Myocyte (in vitro differentiated cells): ENCODE results near the gene ERBB4. TPM values are rescaled to one million over a fixed set of nuclear protein-coding genes. Genes with fewer than 3 reads are reported as not detected.

ENCODE experiments used
- DNase-seq: peaks from one replicate; pipeline ENCODE4 v3.0.0-alpha.2; 2012; ENCODE audit warnings: low read depth
- total RNA-seq: library from RNA; depleted of rRNA; stranded (reverse); fragments of >200 nt; gene quantifications from 2 replicates; pipeline ENCODE4 v1.2.3, GENCODE V29; 2014

ERBB4 gene
- total RNA-seq, 1 donor from 2014 or later: 0.16 TPM

DNA sequence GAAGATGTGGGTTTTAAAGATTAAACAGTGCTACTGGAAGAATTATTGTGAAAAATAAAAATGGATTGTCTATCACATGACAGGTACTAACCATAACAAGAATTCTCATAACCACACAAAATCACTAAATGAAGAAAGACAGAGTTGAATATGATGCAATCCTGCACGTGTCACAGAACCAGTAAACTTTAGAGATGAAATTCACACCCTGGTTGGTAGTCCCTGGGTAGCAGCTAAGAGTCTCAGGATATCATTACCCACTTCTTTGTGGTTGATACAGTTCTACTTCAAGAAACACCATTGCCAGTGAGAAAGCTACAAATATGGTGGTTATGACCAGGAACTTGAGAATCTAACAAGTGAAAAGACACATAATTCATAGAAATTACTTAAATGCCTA is 450.2 kb downstream of the ERBB4 start:
- no peak for DNase-seq

DNA sequence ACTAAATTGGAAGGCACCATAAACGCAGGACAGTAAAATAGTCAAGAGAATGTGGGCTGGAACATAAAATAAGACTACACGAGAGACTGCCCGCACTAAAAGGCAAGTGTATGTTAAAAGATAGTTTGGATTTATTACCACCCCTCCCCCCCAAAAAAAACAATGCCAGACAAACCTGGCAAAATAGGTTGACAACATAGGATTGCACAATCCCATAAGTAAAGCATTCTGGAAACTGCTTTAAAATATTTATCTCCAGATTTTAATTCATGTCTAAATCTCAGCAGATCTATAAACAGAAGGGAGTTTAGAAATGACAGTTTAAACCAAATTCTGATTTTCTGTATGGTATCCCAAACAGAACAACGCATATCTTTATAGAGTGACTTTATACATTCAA is 455.1 kb downstream of the ERBB4 start:
- DNase-seq: no peak

DNA sequence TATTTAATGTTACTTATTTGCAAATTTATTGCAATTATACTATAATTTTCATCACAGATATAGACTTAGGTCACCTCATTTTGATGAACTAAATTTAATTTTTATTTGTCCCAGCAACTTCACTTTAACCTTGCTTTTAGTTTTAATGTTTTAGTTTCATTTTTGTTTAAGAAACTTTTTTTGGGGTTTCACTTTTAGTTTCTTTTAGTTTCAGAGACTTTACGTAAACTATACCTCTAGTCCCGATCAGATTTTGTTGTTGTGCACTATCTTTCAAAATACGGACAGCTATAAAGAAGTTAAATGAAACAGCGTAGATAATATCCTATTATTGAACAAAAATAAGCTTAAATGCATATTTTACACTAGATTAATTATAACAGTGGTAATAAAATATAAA is 460.5 kb downstream of the ERBB4 start:
- DNase-seq: no peak

DNA sequence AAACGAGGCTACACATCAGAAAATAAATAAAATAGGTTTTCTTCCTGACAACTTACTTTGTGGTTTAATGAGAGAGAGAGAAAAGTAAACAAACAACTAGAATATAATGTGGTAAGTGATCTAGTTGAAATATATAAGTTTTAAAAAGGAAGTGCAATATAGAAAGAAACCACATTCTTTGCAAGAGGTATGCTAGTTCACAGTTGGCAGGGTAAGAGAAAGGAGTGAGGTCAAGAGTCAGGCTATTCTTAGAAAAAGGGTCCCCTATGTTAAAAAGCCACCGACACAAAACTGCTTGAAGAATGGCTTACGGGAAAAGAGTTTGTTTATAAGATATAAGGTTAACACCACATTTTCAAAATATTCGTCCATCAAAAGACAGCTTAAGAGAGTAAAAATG is 462.1 kb downstream of the ERBB4 start:
- no peak for DNase-seq

DNA sequence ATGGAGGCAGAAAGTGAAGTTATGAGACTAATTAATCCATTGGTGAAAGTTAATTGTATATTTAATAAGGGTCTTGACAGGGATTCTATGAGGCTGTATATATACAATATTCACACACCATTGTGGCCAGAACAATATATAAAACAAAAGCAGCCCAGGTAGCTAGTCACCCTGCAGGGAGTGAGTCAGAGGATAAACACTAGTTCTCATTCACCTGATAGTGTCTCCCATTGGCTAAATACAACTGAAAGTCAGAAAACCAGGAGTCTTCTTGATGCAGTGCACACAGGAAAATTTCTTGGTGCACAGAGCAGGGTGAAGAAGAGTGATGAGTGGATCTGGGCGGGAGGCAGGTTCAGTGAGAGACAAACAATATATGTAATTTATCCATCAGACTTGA is 465.2 kb downstream of the ERBB4 start:
- no peak for DNase-seq

DNA sequence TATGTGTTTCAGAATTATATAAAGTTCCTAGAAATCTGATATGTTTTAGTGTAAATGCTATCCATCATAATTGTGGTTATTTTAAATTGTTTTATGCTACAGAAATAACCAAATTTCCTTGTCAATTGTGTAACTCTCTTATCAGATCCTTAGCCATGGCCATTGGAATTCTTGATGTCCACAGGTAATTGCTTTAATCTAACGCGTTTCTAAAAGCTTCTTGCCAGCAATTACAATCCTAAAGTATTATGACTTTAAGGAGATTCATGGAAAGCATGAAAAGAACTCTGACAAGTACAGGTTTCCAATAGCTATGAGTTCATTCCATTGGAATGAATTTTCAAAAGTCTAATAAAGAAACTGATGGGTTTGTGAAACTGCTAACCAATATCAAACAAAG is 472.1 kb downstream of the ERBB4 start:
- no peak for DNase-seq

DNA sequence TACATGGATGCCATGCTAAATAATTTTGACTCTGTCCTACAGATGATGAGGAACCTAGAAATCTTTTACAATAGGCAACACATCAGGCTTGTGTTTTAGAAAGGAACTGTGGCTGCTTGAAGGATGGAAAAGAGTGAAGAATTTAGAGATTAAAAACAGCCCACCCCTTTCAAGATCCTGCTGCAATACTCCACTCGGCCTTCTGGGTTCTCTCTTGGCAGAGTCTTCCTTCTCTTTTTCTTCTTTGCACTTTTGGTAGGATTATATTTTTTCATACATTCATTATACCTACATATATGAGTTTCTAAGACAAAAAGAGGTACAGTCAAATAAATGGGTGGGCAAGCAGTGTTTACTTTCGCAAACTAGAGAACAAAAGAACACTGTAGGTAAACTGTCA is 474.3 kb downstream of the ERBB4 start:
- no peak for DNase-seq

DNA sequence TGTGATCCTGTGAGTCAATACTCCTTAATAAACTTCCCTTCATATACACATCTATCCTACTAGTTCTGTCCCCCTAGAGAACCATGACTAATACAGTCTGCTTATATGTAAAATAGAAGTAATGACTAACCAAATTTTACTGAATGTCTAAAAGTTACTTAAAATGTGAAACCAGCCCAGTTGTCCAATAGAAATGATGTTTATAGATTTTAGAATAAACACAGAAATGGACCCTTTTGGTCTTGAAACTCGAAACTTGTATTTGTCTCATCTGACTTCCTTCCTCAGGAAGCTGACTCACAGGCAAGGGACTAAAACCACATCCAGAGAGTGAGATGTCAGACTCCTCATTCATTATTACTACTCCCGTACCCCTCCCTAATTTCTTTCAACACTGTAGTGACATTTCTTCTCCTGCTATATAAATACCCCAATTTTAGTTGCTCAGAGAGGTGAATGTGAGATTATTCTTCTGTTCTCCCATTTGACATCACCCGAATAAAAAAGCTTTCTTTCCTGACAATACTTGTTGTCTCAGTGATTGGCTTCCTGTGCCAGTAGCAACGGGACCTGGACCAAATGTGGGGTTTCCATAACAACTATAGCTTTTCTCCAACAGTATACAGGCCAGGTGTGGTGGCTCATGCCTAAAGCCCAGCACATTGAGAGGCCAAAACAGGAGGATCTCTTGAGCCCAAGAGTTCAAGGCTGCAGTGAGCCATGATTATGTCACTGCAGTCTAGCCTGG is 486.0 kb downstream of the ERBB4 start:
- peak; percentile 28 for DNase-seq

DNA sequence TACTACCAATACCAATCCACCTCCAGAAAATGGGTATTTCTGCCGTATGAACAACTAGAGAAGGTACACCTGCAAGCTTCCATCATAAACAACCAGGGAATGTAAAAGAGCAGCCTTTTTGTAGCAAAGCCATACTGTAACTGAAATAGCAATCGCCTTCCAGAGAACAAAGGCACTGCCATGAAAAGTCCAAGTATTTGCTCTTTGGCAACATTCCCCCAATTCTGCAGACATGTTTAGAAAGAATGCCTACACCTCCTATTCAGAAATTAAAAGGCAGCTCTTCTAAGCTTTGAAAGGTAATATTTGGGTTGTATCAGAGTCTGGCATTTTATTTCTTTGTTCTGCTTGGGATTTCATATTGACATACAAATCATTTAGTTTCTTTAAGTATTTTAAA is 487.7 kb downstream of the ERBB4 start:
- DNase-seq: no peak

DNA sequence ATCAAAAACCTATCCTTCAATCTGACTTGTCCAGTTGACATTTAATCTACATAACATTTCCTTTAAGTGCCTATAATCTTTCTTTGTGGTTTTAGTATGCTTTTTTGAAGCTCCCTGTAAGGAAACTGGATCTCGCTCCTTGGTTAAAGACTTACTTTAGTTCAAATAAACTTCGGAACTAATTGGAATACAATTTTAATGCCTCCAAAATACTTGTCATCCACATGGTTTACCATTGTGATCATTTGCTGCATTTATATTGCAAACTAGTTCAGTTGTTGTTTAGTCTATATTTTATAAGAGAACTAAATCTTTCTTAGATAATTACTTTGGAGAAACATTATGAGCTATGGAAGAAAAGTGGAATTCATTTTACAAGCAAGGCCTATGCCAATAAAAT is 496.0 kb downstream of the ERBB4 start:
- no peak for DNase-seq

DNA sequence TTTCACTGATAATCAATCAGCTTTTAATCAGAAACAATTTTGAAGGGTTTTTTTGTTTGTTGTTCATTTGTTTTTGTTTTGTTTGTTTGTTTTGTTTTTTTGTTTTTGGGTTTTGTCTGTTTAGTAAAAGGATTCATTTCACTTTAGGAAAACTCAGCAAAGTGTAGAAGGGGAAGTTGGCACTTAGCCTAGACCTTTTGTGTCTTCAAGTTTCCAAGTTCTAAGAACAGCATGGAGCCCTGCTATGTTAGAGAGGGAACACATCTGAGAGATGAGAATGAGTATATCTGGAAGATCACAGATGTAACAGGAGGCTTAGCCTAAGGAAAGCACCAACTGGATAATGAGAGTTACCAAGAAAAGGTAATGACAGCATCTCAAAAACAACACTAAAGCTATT is 501.5 kb downstream of the ERBB4 start:
- peak; percentile 7 for DNase-seq

DNA sequence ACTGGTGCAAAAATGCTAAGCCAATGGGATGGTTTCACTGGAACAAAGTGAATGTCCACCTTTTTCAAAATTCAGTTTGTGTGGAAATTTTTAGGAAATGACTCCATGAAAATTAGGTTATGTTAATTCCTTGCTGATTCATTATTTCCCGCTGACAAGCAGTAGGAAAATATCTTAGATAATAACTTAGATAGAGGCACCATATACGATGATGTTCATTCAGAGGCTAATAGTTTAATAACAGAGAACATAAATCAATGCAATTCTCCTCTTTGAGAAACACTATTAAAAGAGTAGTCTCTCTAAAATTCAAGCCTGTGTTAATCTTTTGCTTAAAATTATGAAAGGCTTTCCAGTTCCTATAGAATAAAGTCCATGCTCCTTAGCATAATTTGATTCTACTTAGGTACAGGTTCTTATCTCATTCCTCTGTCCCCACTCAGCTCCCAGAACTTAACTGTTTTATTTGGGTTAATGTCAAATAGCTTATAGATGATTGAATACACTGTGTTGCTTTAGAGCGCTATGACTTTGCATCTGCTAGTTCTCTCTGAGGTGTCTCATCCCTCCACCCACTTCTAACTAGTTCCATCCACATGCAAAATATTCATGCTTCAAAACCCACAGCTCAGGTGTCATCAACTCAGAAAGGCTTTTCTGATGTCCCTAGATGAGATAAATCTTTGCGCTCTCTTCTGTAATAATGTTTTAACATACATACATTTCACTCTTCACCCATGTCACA is 503.6 kb downstream of the ERBB4 start:
- DNase-seq: no peak

DNA sequence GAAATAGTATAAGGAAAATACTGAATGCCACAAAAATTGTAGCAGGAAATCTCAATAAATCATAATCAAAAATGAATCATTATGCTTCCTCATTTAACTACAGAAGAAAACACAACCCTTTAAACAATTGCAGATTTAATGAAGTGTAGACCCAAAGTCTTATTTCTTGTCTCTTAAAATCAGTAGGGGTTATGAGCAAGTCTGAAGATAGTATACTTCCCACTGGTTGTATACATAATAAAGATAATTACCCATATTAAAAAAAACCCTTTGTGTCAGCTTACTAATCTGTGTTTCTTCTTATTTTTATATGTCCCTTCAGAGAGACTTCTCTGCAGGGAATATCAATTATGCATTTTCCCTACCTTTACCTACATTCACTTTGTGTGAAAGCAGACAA is 504.7 kb downstream of the ERBB4 start:
- DNase-seq: no peak

DNA sequence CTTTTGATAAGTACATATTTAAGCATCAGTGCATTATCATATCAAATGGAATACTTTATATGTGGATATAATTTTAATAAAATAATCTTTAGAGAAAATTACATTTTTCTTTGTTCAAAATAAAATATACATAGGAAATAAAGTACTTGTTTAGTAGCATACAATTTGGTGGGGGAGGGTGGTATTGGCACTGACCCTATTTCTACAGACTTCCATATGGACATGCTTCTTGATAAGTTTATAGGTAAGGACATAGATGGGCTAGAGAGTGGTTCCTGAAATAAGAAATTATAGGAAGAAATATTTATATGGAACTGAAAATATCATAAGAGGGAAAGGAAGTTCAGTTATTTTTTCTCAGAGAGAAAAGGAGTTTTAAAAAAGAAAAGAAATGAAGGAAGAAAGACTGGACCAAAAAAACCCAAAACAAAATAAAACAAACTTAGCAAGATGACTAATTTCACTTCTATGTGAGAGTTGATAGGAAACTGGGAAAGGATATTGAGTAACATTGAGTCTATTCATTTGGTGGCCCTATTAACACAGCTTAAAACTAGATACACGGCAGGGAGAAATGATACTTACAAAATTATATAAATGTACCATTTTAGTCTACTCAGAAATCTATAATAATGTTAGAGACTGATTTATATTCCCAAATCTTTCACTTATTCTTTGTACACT is 505.9 kb downstream of the ERBB4 start:
- peak; percentile 12 for DNase-seq

DNA sequence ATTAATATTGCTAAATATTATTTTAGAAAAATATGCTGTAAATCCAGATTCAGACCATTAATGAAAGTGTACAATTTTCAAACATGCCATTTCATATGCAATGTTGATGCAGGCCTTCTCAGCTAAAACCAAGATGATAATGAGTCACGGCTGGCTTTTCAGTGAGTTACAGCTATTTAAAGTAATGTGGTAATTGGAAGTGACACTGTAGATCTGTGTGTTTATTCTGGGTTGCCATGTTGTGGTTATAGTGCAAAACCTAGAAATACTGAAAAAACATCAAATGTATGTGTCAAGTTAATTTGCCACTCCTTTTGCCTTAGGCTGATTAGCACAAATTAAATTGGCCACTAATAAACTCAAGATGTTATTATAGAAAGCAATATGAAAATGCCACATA is 506.6 kb downstream of the ERBB4 start:
- peak; percentile 76 for DNase-seq

DNA sequence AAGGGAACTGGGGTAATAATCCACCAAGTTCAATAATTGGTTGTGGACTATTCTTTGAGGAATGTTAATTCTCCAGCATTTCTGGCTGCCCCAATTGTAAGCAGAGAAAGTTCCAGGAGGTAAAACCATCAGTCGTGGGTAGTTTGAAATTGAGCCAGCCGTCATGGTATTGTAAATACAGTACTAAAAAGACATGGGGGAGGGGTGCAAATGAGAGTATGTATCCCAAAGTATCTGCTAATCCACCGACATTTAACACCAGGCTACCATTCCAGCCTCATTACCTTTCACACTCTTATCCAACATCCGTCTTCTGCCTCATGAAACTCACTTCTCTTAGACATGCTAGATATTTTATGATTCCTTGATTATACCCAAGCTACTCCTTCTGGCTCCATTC is 507.9 kb downstream of the ERBB4 start:
- DNase-seq: no peak

DNA sequence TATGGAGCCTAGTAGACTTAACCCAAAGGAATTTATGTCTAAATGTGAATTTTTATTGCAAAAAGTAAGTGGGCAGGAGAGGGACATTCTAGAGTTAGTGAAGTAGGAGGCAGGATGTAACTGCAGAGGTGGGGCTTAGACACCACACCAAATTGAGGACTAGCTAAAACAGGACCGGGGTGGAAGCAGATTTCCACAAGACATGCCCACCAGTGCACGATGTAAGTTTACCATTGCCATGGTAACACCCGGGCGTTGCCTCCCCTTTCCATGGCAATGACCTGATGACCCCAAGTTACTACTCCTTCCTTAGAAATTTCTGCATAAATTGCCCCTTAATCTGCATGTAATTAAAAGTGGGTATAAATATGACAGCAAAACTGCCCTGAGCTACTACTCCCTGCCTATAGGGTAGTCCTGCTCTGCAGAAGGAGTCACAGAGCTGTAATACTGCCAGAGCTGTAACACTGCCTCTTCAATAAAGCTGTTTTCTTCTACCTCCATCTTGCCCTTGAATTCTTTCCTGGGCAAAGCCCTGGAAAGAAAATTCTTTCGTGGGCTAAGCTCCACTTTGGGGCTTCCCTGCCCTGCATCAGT is 509.7 kb downstream of the ERBB4 start:
- DNase-seq: no peak

DNA sequence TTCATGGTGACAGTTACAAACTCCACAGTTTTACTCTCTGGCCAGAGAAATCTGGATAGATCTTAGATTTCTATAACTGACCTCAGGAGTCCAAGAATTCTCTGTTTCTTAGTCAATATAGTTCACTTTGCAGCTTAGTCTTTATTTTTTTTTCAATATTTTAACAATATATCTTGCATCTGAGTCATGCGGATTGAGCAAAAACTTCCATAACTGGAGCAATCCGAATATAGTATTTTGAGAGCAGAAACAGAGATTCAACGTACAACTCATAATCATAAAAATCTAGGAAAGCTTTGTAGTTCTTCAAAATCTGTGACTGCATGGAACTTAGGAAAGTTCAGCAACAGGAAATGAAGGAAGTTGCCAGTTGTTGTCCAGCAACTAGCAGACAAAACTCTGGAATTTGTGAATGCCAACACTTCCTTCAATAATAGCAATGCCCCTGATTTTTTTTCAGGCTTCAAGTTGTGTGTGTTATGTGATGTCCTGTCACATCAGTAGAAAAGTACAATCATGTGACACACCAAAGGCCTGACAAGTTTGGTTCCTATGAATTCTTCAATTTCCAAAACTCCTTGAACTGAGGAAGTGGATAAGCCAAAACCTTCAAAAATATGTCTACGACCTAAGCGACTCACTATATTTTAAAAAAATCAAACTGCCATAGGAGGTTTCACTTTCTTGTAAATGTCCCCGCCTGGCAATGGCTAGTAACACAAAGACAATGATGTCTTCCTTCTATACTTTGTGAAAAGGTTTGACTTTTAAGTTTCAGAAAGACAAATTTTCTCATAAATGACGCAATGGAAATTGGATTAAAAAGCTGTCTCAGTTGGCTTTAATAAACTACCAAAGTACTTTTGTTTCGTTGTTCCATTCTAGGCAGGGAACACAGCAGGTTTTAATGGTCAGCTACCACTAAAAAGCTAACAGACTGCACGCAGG is 510.6 kb downstream of the ERBB4 start:
- DNase-seq: no peak

DNA sequence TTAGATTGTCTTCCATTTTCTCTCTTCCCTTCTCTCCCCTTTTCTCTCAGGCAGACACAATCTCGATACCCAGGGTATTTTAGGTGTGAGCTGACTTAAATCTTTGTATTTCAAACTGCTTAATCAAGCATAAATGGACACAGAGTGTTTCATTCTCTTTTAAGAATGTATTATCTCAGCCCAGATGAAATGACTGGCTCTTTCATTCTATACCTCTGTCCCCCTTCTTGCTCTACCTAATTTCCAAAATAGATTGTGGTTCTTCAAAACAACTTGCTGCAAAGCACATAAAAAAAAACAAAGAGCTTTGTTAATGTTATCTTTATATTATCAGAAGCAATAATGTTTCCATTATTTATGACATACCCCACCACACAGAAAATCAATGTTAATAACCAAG is 514.6 kb downstream of the ERBB4 start:
- no peak for DNase-seq

DNA sequence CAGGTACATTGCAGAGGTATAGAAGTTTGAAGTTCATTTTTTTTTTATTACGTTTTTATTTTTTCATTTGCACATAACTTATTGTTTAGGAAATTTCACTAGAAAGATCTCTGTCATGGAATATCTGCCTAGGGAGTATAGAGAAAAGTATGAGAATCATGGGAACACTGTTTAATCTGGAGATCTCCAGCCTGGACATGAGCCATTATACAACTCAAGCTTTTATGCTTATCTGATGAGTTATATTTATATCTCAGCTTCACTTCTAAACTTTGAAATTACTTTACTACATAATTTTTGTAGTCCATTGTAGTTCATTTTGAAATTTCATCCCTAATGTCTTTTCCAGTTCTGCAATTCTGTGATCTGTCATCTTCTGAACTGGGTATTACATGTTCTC is 515.6 kb downstream of the ERBB4 start:
- no peak for DNase-seq

DNA sequence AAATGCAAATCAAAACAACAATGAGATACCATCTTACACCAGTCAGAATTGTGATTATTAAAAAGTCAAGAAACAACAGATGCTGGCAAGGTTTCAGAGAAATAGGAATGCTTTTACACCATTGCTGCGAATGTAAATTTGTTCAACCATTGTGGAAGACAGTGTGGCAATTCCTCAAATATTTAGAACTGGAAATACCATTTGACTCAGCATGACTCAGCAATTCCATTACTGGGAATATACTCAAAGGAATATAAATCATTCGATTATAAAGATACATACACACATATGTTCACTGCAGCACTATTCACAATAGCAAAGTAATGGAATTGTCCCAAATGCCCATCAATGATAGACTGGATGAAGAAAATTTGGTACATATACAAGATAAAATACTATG is 516.7 kb downstream of the ERBB4 start:
- no peak for DNase-seq
